Measurements from ENCODE around the gene BIN1. TPM values are rescaled to one million over a fixed set of nuclear protein-coding genes. Genes with fewer than 3 reads are reported as not detected.

The BIN1 gene
- total RNA-seq, 1 donor from 2014 or later: 65.2 TPM

- no peak for DNase-seq (ENCODE audit: extremely low read depth, low read depth, low spot score)
Observed at GRCh38 chr2:127003070-127003800, 103.7 kb downstream of the BIN1 start.

- DNase-seq (ENCODE audit: extremely low read depth, low read depth, low spot score): no peak
Observed at GRCh38 chr2:127001751-127002150, 105.2 kb downstream of the BIN1 start.

DNA sequence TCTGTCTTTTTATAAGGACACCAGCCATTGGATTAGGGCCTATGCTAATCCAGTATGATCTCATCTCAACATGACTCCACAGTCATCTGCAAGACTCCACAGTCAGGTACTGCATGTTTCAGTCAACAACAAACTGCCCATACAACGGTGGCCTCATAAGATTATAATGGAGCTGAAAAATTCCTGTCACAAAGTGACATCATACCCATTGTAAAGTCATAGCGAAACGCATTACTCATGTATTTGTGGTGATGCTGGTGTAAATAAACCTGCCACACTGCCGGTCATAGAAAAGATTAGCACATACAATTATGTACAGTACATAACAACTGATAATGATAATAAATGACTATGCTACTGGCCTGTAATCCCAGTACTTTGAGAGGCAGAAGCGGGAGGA, 106.0 kb downstream of the BIN1 start:
- DNase-seq (ENCODE audit: extremely low read depth, low read depth, low spot score): no peak

GRCh38 chr2:127000194-127000593, 106.8 kb downstream of the BIN1 start:
- no peak for DNase-seq (ENCODE audit: extremely low read depth, low read depth, low spot score)

DNA sequence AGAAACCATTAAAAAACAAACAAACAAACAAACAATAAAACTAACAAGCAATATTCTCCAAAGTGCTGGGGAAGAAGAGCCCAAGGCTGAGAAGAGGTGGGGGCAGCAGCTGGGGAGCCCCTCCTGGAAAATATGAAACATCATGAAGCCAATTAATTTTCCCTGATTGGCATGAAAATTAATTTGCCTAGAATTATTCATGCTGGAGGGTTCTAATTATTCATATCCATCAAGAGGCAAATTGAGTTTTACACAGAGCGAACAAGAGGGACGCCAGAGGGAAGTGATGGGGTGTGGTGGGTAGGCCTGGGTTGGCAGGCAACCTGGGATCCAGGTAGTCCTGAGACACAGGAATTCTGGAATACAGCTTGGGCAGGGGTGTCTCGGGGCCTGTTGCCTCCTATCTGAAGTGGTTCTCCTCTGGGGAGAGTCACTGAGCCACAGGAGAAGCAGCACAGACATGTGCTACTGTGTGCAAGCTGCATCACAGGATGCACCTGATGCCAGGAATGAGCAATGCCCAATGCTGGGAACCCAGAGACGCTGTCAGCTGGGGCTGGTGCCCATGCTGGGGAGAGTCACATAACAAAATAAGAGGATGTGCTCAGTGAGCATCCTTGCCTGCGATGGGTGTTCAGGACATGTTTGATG, 107.7 kb downstream of the BIN1 start:
- no peak for DNase-seq (ENCODE audit: extremely low read depth, low read depth, low spot score)

GRCh38 chr2:126998486-126998885, 108.5 kb downstream of the BIN1 start:
- DNase-seq (ENCODE audit: extremely low read depth, low read depth, low spot score): no peak

Other genes starting within 250 kb of the BIN1 start
- gene TEX51, start 208.3 kb downstream of the BIN1 start, total RNA-seq: not detected in 2 replicates
- 1.9 and 2.3 TPM in 2 replicates for gene CYP27C1, start 113.1 kb upstream of the BIN1 start, total RNA-seq
- 25.5 and 35.5 TPM in 2 replicates for gene ERCC3, start 187.0 kb upstream of the BIN1 start, total RNA-seq